ENCODE measurements around the gene MED28. TPM values are rescaled to one million over a fixed set of nuclear protein-coding genes. Genes with fewer than 3 reads are reported as not detected.

Gene MED28
- total and polyA plus RNA-seq, 2 of the 4 experiments (the other 2 are of a cell fraction) = 8.8 to 9.3 TPM

DNA sequence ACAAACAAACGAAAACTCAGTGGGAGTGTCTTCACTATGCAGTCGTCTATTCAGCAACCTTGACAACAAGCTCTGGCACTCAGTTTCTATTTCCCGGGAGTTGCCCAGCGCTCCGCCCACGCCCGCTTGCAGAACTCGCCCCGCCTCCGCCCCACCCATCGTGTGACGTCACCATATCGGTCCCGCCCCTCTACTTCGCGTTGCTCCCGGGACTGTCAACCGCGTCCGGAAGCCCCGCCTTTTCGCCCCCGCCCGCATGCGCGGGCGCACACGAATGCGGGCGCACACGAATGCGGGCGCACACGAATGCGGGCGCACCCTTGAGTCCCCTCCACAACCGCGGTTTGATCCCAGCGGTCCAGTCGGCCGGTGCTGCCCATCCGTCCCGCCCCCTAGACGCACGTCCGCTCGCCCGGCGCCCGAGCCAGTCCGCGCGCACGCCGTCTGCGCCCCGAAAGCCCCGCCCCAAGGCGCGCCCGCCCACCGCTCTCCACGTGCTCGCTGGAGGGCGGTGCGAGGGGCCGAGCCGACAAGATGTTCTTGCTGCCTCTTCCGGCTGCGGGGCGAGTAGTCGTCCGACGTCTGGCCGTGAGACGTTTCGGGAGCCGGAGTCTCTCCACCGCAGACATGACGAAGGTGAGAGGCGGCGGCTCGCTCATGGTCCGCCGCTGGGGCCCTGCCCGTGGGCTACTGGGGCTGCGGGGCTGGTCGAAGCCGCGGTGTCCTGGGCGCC lies 37.3 kb upstream of the MED28 start, which contains the start of gene LAP3 (continued):
- TF ChIP-seq RFX5 (IDR thresholded peaks at IDR 0.05; ENCODE audit: low read depth, low read length) = no peak
- peak; percentile 95 for TF ChIP-seq POLR2A (IDR thresholded peaks at IDR 0.05; ENCODE audit: low read depth, low read length)
- peak; percentile 54; the same call in 1 of the 2 replicates for TF ChIP-seq BHLHE40 (IDR thresholded peaks at IDR 0.05; ENCODE audit: low read depth, low read length)

DNA sequence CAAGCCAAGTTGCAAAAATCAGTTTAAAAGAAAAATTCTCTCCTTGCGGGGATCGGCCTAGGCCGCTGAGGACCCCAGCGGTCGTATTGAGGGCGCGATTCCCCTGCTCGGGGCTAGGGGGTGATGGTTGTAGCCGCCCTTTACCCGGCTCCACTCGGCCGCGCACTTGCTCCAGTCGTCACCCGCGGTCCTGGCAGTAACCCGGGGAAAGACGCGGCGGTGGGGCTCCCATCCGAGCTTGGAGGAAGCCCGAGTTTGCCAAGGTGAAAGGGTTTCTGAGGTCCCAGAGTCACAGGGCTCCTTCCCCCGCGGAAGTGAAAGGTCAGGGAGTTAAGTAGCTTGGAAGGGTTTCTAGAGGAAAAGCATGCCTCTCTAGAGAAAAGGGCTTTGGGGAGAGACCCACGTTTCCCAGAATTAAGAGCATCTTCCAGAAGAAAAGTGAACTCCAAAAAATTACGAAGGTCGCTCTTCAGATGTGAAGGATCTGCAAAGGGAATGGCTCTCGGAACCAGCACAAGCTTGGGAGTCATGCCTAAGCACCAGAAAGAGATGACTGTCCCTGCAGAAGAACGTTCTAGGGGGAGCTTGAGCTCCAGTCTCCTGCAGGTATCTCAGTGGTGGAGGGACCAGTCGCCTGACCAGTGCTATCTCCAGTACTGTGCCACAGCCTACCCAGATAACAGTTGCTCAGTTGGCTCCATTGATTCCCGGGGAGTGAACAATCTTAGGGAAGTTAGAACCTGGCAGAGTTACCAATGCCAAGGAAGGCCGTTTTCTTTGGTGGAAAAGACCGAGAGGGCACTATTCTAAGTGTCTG lies 36.6 kb upstream of the MED28 start:
- Histone ChIP-seq H3K4me3 (ENCODE audit: insufficient read depth, low read depth, low read length) (peak overlapping the region; percentile 65), H2BK5ac (ENCODE audit: low read depth, low read length, poor library complexity, severe bottlenecking) (peak overlapping the region; percentile 33), H4K20me1 (ENCODE audit: insufficient read depth, low read length) (no peaks in the 10 kb centered on the region; the same call in 1 of the 2 replicates), H2AFZ (replicated peaks; ENCODE audit: low read length, poor library complexity) (peak overlapping the region; percentile 98), H2BK15ac (ENCODE audit: low read depth, low read length) (no peak overlapping the region), H3K9ac (ENCODE audit: low read depth, low read length) (peak overlapping the region; percentile 66), H3K23ac (ENCODE audit: low read depth, low read length) (peak overlapping the region; percentile 79), H2BK120ac (ENCODE audit: low read depth, low read length) (no peak overlapping the region), H4K8ac (ENCODE audit: low read depth in 2 of 2, low read length in 2 of 2) (peak overlapping the region in 1 of 2 experiments; percentile 55; a peak in 1 of 4 replicates), H2BK20ac (ENCODE audit: low read depth, low read length) (no peak overlapping the region), H2AK9ac (replicated peaks; ENCODE audit: low read depth, low read length, poor library complexity) (peak overlapping the region; percentile 87), H4K5ac (ENCODE audit: low read depth, low read length) (no peak overlapping the region; the same call in 1 of the 2 replicates), H3K56ac (ENCODE audit: extremely low read depth, insufficient read depth, low read length) (0 out of 2 replicates have a peak overlapping the region, but pooled peaks have one; percentile 49), H3K9me3 (ENCODE audit: control insufficient read depth, insufficient read depth, low read length) (no peaks in the 10 kb centered on the region), H4K91ac (ENCODE audit: insufficient read depth, low read depth, low read length) (no peak overlapping the region), H3K4me1 (ENCODE audit: control insufficient read depth, insufficient read depth, low read length) (peaks cover 6% of the 10 kb centered on the region; the same call in 1 of the 2 replicates), H3K14ac (replicated peaks; ENCODE audit: low read depth, low read length) (peak overlapping the region; percentile 28; the same call in 1 of the 2 replicates), H3K79me1 (ENCODE audit: low read depth in 1 of 2, low read length in 2 of 2) (peaks cover 16 to 21% of the 10 kb centered on the region in 2 experiments), H2AK5ac (ENCODE audit: low read depth, low read length) (no peak overlapping the region), H3K27ac (ENCODE audit: insufficient read depth, low read length) (peak overlapping the region; percentile 62), H3K4ac (ENCODE audit: low read depth, low read length) (peak overlapping the region; percentile 31), H3K9me1 (ENCODE audit: insufficient read depth, low read length) (peaks cover 3% of the 10 kb centered on the region), H3K36me3 (ENCODE audit: control insufficient read depth, insufficient read depth, low read length) (peaks cover 4% of the 10 kb centered on the region), H3K4me2 (ENCODE audit: low read depth, low read length) (peak overlapping the region; percentile 94), H3K18ac (ENCODE audit: low read depth, low read length) (no peak overlapping the region), H3K27me3 (ENCODE audit: control insufficient read depth, insufficient read depth, low read length) (no peaks in the 10 kb centered on the region)
- in situ Hi-C loops (cut with MboI; ENCODE audit: low sequenced_read_pairs) = loop anchor here (25.0 kb wide), 2 partner anchors 234 to 434 kb away; partner anchors contain the start of genes DCAF16, LCORL and NCAPG
- TSS peak; percentile 46 for BruUV-seq (replicated peaks)
- CTCF ChIA-PET = no interaction called here
- ATAC-seq (ENCODE audit: low read depth) (peak; percentile 32), DNase-seq (peak; percentile 4)
- intact Hi-C loops (cut with micrococcal nuclease) = loop anchor here (1.0 to 5.0 kb wide), 4 partner anchors 29 to 1015 kb away; partner anchors contain the start of genes LCORL and MED28
- TF ChIP-seq RCOR1 (IDR thresholded peaks at IDR 0.05; ENCODE audit: insufficient replicate concordance, low read length) (no peak), MXI1 (IDR thresholded peaks at IDR 0.05; ENCODE audit: borderline replicate concordance, low read depth, low read length) (peak; percentile 37; the same call in 1 of the 2 replicates)
- TF ChIP-seq, protein P1, sequence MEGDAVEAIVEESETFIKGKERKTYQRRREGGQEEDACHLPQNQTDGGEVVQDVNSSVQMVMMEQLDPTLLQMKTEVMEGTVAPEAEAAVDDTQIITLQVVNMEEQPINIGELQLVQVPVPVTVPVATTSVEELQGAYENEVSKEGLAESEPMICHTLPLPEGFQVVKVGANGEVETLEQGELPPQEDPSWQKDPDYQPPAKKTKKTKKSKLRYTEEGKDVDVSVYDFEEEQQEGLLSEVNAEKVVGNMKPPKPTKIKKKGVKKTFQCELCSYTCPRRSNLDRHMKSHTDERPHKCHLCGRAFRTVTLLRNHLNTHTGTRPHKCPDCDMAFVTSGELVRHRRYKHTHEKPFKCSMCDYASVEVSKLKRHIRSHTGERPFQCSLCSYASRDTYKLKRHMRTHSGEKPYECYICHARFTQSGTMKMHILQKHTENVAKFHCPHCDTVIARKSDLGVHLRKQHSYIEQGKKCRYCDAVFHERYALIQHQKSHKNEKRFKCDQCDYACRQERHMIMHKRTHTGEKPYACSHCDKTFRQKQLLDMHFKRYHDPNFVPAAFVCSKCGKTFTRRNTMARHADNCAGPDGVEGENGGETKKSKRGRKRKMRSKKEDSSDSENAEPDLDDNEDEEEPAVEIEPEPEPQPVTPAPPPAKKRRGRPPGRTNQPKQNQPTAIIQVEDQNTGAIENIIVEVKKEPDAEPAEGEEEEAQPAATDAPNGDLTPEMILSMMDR (conservative IDR thresholded peaks at IDR 0.05; ENCODE audit: low read depth, low read length) = no peak
- TF ChIP-seq, protein P2, sequence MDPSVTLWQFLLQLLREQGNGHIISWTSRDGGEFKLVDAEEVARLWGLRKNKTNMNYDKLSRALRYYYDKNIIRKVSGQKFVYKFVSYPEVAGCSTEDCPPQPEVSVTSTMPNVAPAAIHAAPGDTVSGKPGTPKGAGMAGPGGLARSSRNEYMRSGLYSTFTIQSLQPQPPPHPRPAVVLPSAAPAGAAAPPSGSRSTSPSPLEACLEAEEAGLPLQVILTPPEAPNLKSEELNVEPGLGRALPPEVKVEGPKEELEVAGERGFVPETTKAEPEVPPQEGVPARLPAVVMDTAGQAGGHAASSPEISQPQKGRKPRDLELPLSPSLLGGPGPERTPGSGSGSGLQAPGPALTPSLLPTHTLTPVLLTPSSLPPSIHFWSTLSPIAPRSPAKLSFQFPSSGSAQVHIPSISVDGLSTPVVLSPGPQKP (IDR thresholded peaks at IDR 0.05; ENCODE audit: borderline replicate concordance, low read depth, low read length) = no peak
- 20% methylated on average over 4 of the region's 33 CpGs; no CpG with 5 or more reads in 1 of the 2 experiments for WGBS, 2 experiments (ENCODE audit: extremely low coverage in 2 of 2, insufficient read length in 1 of 2)
- dilution Hi-C loops (cut with HindIII; ENCODE audit: low sequenced_read_pairs, unreplicated experiment) = no loop called here
- POLR2A ChIA-PET (ENCODE audit: unreplicated experiment) = interaction anchor here (0.7 kb wide), 1 partner anchor 8 kb away, joined by 3 read pairs; no protein-coding TSS in a partner anchor
